ENCODE measurements around the gene CTSO. TPM values are rescaled to one million over a fixed set of nuclear protein-coding genes. Genes with fewer than 3 reads are reported as not detected.

CTSO gene
- total RNA-seq, 1 experiment from 2014 or later: 0.81 TPM

- Histone ChIP-seq H2BK12ac (ENCODE audit: insufficient read length, low read depth, low read length) (no peak overlapping the region), H2BK120ac (ENCODE audit: low read depth, low read length, poor library complexity, severe bottlenecking) (no peak overlapping the region), H3T11ph (ENCODE audit: low read length) (no peak overlapping the region), H3K79me2 (ENCODE audit: insufficient read depth, low read length) (no peaks in the 10 kb centered on the region), H4K91ac (ENCODE audit: insufficient read length, low read depth, low read length) (no peak overlapping the region), H3K9ac (ENCODE audit: extremely low read depth, insufficient read length, low read length) (no peak overlapping the region), H3K4ac (ENCODE audit: low read depth, low read length) (no peak overlapping the region), H3K4me1 (ENCODE audit: insufficient read depth, low read length) (no peaks in the 10 kb centered on the region; the same call in 1 of the 2 replicates), H3K14ac (ENCODE audit: insufficient read depth, low read length) (no peak overlapping the region), H2BK15ac (ENCODE audit: low read depth, low read length) (no peak overlapping the region), H3K23me2 (ENCODE audit: insufficient read length, low read depth, low read length, poor library complexity, severe bottlenecking) (no peaks in the 10 kb centered on the region), H3K27me3 (ENCODE audit: insufficient read depth, low read length) (no peaks in the 10 kb centered on the region), H4K5ac (ENCODE audit: insufficient read length, low read depth, low read length) (no peak overlapping the region), H3K56ac (ENCODE audit: insufficient read length, low read depth, low read length) (no peak overlapping the region), H2BK5ac (ENCODE audit: insufficient read length, low read length) (no peak overlapping the region), H3K23ac (ENCODE audit: insufficient read length, low read depth, low read length) (no peak overlapping the region), H3K27ac (ENCODE audit: insufficient read length, low read depth, low read length) (no peak overlapping the region), H4K20me1 (ENCODE audit: control insufficient read depth, insufficient read depth, insufficient read length) (no peaks in the 10 kb centered on the region), H4K8ac (replicated peaks; ENCODE audit: insufficient read length, low read depth, low read length) (no peak overlapping the region), H3K18ac (ENCODE audit: insufficient read length, low read depth, low read length) (no peak overlapping the region), H2AFZ (ENCODE audit: low read length) (no peak overlapping the region), H2BK20ac (ENCODE audit: low read depth, low read length, poor library complexity, severe bottlenecking) (no peak overlapping the region), H3K79me1 (ENCODE audit: insufficient read depth, low read depth, low read length, poor library complexity, severe bottlenecking) (no peaks in the 10 kb centered on the region), H2AK5ac (ENCODE audit: insufficient read length, low read length) (no peak overlapping the region), H3K4me2 (ENCODE audit: insufficient read depth, insufficient read length, low read length) (no peak overlapping the region), H3K9me3 (ENCODE audit: control insufficient read depth, low read depth, low read length) (no peaks in the 10 kb centered on the region)
- Mint-ChIP-seq H3K4me1 (peaks cover 3 to 6% of the 10 kb centered on the region in 2 experiments; a peak in 2 of 4 replicates), H3K9me3 (no peaks in the 10 kb centered on the region), H3K27me3 (ENCODE audit: low read depth) (no peaks in the 10 kb centered on the region), H3K36me3 (ENCODE audit: insufficient read depth in 1 of 3, low read depth in 3 of 3) (no peaks in the 10 kb centered on the region), H3K27ac (no peak overlapping the region), H3K4me3 (no peak overlapping the region)
- TF ChIP-seq, protein P1, sequence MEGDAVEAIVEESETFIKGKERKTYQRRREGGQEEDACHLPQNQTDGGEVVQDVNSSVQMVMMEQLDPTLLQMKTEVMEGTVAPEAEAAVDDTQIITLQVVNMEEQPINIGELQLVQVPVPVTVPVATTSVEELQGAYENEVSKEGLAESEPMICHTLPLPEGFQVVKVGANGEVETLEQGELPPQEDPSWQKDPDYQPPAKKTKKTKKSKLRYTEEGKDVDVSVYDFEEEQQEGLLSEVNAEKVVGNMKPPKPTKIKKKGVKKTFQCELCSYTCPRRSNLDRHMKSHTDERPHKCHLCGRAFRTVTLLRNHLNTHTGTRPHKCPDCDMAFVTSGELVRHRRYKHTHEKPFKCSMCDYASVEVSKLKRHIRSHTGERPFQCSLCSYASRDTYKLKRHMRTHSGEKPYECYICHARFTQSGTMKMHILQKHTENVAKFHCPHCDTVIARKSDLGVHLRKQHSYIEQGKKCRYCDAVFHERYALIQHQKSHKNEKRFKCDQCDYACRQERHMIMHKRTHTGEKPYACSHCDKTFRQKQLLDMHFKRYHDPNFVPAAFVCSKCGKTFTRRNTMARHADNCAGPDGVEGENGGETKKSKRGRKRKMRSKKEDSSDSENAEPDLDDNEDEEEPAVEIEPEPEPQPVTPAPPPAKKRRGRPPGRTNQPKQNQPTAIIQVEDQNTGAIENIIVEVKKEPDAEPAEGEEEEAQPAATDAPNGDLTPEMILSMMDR (conservative IDR thresholded peaks at IDR 0.05): no peak
- no CpG with 5 or more reads among the region's 4 CpGs for WGBS (ENCODE audit: extremely low coverage, insufficient read length, low lambda C conversion rate)
- DNase-seq: no peak
Observed at GRCh38 chr4:155961575-155961974, 7.9 kb upstream of the CTSO start.

All from H9 (cell line).